ENCODE results near the gene ATG7.

Gene ATG7

GRCh38 chr3:11367143-11367693, 95.0 kb downstream of the ATG7 start:
- DNase-seq, result no peak

- no peak for DNase-seq
These were observed 98.0 kb downstream of the ATG7 start for GRCh38 chr3:11370191-11370590.

GRCh38 chr3:11370966-11371365, 98.8 kb downstream of the ATG7 start:
- no peak for DNase-seq

GRCh38 chr3:11371747-11372146, 99.5 kb downstream of the ATG7 start:
- DNase-seq, result no peak

- DNase-seq, result no peak
These were observed 101.0 kb downstream of the ATG7 start for GRCh38 chr3:11373235-11373634.

- no peak for DNase-seq
These were observed 101.5 kb downstream of the ATG7 start for GRCh38 chr3:11373654-11374053.

- no peak for DNase-seq
These were observed 103.3 kb downstream of the ATG7 start for GRCh38 chr3:11375333-11376088.

- no peak for DNase-seq
These were observed 105.5 kb downstream of the ATG7 start for GRCh38 chr3:11377719-11378118.

- DNase-seq, result peak; percentile 30
These were observed 107.1 kb downstream of the ATG7 start for GRCh38 chr3:11379238-11379823.

GRCh38 chr3:11379824-11380701, 107.9 kb downstream of the ATG7 start:
- no peak for DNase-seq

GRCh38 chr3:11381141-11381540, 108.9 kb downstream of the ATG7 start:
- DNase-seq, result peak; percentile 7

GRCh38 chr3:11381563-11381962, 109.4 kb downstream of the ATG7 start:
- DNase-seq, result no peak

- DNase-seq, result no peak
These were observed 110.0 kb downstream of the ATG7 start for GRCh38 chr3:11382146-11382745.

GRCh38 chr3:11384074-11384473, 111.9 kb downstream of the ATG7 start:
- DNase-seq, result no peak

- no peak for DNase-seq
These were observed 113.1 kb downstream of the ATG7 start for GRCh38 chr3:11385326-11385725.

- DNase-seq, result no peak
These were observed 113.7 kb downstream of the ATG7 start for GRCh38 chr3:11385891-11386290.

GRCh38 chr3:11386465-11387113, 114.4 kb downstream of the ATG7 start:
- DNase-seq, result no peak

GRCh38 chr3:11389386-11390268, 117.4 kb downstream of the ATG7 start:
- DNase-seq, result no peak

- no peak for DNase-seq
These were observed 118.4 kb downstream of the ATG7 start for GRCh38 chr3:11390411-11391131.

GRCh38 chr3:11391174-11391879, 119.1 kb downstream of the ATG7 start:
- no peak for DNase-seq
